BLaER1 (cell line): ENCODE measurements around the gene ICOS.

ENCODE experiments used
- H3K27ac ChIP-seq: shearing (Covaris generic); formaldehyde crosslinking; 2 replicates; pipeline ENCODE4 v1.8.1; 2022
- H3K27me3 ChIP-seq: shearing (Covaris generic); formaldehyde crosslinking; 2 replicates; pipeline ENCODE4 v1.8.1; 2022
- H3K36me3 ChIP-seq: shearing (Covaris generic); formaldehyde crosslinking; 2 replicates; pipeline ENCODE4 v1.8.1; 2022
- H3K4me1 ChIP-seq: shearing (Covaris generic); formaldehyde crosslinking; 2 replicates; pipeline ENCODE4 v1.8.1; 2022
- H3K4me2 ChIP-seq: shearing (Covaris generic); formaldehyde crosslinking; 2 replicates; pipeline ENCODE4 v1.8.1; 2022
- H3K4me3 ChIP-seq: shearing (Covaris generic); formaldehyde crosslinking; 2 replicates; pipeline ENCODE4 v1.8.1; 2022
- H3K9ac ChIP-seq: shearing (Covaris generic); formaldehyde crosslinking; 2 replicates; pipeline ENCODE4 v1.8.1; 2022
- H3K9me3 ChIP-seq: shearing (Covaris generic); formaldehyde crosslinking; 2 replicates; pipeline ENCODE4 v1.8.1; 2022
- H4K20me1 ChIP-seq: shearing (Covaris generic); formaldehyde crosslinking; 2 replicates; pipeline ENCODE4 v1.8.1; 2022
- Cebpa-rat ChIP-seq: shearing (Covaris generic); IDR thresholded peaks from 2 replicates; pipeline ENCODE4 v1.8.1; 2022

The ICOS gene

GRCh38 chr2:204003276-204003990 is 66.9 kb downstream of the ICOS start:
- TF ChIP-seq Cebpa-rat: no peak
- Histone ChIP-seq H3K36me3 (no peaks in the 10 kb centered on the region), H3K9me3 (no peaks in the 10 kb centered on the region)

GRCh38 chr2:204004912-204005311 is 68.3 kb downstream of the ICOS start:
- Histone ChIP-seq H3K4me2 (no peak overlapping the region), H3K9ac (no peak overlapping the region)
- TF ChIP-seq Cebpa-rat: no peak

More at GRCh38 chr2:204003276-204003990, 66.9 kb downstream of the ICOS start:
- Histone ChIP-seq H3K9ac (no peak overlapping the region), H3K4me2 (no peak overlapping the region), H4K20me1 (no peaks in the 10 kb centered on the region), H3K27me3 (no peaks in the 10 kb centered on the region), H3K4me1 (peaks cover 23% of the 10 kb centered on the region), H3K4me3 (no peak overlapping the region), H3K27ac (no peak overlapping the region)

GRCh38 chr2:204005940-204006721 is 69.6 kb downstream of the ICOS start:
- H3K4me2 ChIP-seq: no peak overlapping the region
- no peaks in the 10 kb centered on the region for H3K27me3 ChIP-seq
- H3K4me3 ChIP-seq: no peak overlapping the region
- no peaks in the 10 kb centered on the region for H4K20me1 ChIP-seq
- TF ChIP-seq Cebpa-rat: no peak
- no peaks in the 10 kb centered on the region for H3K36me3 ChIP-seq
- no peak overlapping the region for H3K27ac ChIP-seq
- H3K9ac ChIP-seq: no peak overlapping the region
- H3K4me1 ChIP-seq: 0 out of 2 replicates have a peak, but pooled peaks cover 5% of the 10 kb centered on the region
- H3K9me3 ChIP-seq: no peaks in the 10 kb centered on the region

More at GRCh38 chr2:204004912-204005311, 68.3 kb downstream of the ICOS start:
- H3K4me1 ChIP-seq: peaks cover 17% of the 10 kb centered on the region
- no peak overlapping the region for H3K4me3 ChIP-seq
- H3K9me3 ChIP-seq: no peaks in the 10 kb centered on the region
- H4K20me1 ChIP-seq: no peaks in the 10 kb centered on the region
- no peaks in the 10 kb centered on the region for H3K36me3 ChIP-seq
- H3K27me3 ChIP-seq: no peaks in the 10 kb centered on the region
- H3K27ac ChIP-seq: no peak overlapping the region

- Histone ChIP-seq H3K9me3 (no peaks in the 10 kb centered on the region), H3K27me3 (no peaks in the 10 kb centered on the region), H4K20me1 (no peaks in the 10 kb centered on the region), H3K27ac (no peak overlapping the region), H3K4me3 (no peak overlapping the region), H3K4me2 (no peak overlapping the region), H3K9ac (no peak overlapping the region), H3K4me1 (0 out of 2 replicates have a peak, but pooled peaks cover 5% of the 10 kb centered on the region), H3K36me3 (no peaks in the 10 kb centered on the region)
- TF ChIP-seq Cebpa-rat: no peak
Observed at GRCh38 chr2:204008352-204008751, 71.8 kb downstream of the ICOS start.

GRCh38 chr2:204010628-204011560 is 74.3 kb downstream of the ICOS start:
- Histone ChIP-seq H3K9me3 (no peaks in the 10 kb centered on the region), H3K4me3 (no peak overlapping the region), H3K4me2 (no peak overlapping the region), H3K9ac (no peak overlapping the region), H3K4me1 (no peaks in the 10 kb centered on the region), H3K27ac (no peak overlapping the region), H3K27me3 (no peaks in the 10 kb centered on the region), H3K36me3 (no peaks in the 10 kb centered on the region), H4K20me1 (no peaks in the 10 kb centered on the region)
- TF ChIP-seq Cebpa-rat: no peak
